Mesothelial cell of epicardium (in vitro differentiated cells): ENCODE measurements around the gene NOS1AP. TPM values are rescaled to one million over a fixed set of nuclear protein-coding genes. Genes with fewer than 3 reads are reported as not detected.

Experiments
- DNase-seq, 2 experiments: peaks; one replicate each; pipeline ENCODE4 v3.0.0; 2021; ENCODE audit warnings: low spot score in 2 of 2; ENCODE audit not compliant: unreplicated experiment in 2 of 2
- H3K27ac Mint-ChIP-seq: 2 replicates; pipeline ENCODE4 v1.8.0; 2021; ENCODE audit warnings: mixed read lengths
- H3K27me3 Mint-ChIP-seq: 2 replicates; pipeline ENCODE4 v1.8.0; 2021; ENCODE audit warnings: low read depth, mixed read lengths
- H3K36me3 Mint-ChIP-seq: 2 replicates; pipeline ENCODE4 v1.8.0; 2021; ENCODE audit warnings: mixed read lengths
- H3K4me1 Mint-ChIP-seq: 2 replicates; pipeline ENCODE4 v1.8.0; 2021; ENCODE audit warnings: mixed read lengths
- H3K4me3 Mint-ChIP-seq: 2 replicates; pipeline ENCODE4 v1.8.0; 2021; ENCODE audit warnings: mild to moderate bottlenecking, moderate library complexity, mixed read lengths
- H3K9me3 Mint-ChIP-seq: 2 replicates; pipeline ENCODE4 v1.8.0; 2021; ENCODE audit warnings: mixed read lengths
- CTCF ChIP-seq: fragments of 200-600 bp; sonication (generic); IDR thresholded peaks from one replicate; pipeline ENCODE4 v1.5.0; 2021; ENCODE audit warnings: antibody characterized with exemption; ENCODE audit not compliant: unreplicated experiment
- total RNA-seq: library from RNA; stranded (reverse); gene quantifications from 3 replicates; pipeline ENCODE4 v1.2.1, GENCODE V29; 2021

NOS1AP gene
- total RNA-seq, 1 donor from 2014 or later: 4.4 TPM

- no peak for DNase-seq
- Mint-ChIP-seq H3K9me3 (no peaks in the 10 kb centered on the region), H3K4me3 (no peak overlapping the region), H3K27ac (no peak overlapping the region), H3K36me3 (no peaks in the 10 kb centered on the region), H3K4me1 (peaks cover 2% of the 10 kb centered on the region), H3K27me3 (no peaks in the 10 kb centered on the region)
- no peak for TF ChIP-seq CTCF
Measured at GRCh38 chr1:162298266-162298665, 228.8 kb downstream of the NOS1AP start.

- DNase-seq: no peak
- H3K4me3 Mint-ChIP-seq: no peak overlapping the region
- H3K27me3 Mint-ChIP-seq: no peaks in the 10 kb centered on the region
- no peaks in the 10 kb centered on the region for H3K36me3 Mint-ChIP-seq
- H3K9me3 Mint-ChIP-seq: no peaks in the 10 kb centered on the region
- H3K27ac Mint-ChIP-seq: no peak overlapping the region
- no peak for TF ChIP-seq CTCF
- no peaks in the 10 kb centered on the region for H3K4me1 Mint-ChIP-seq
Measured at GRCh38 chr1:162299018-162299417, 229.5 kb downstream of the NOS1AP start.

GRCh38 chr1:162300057-162300917, 230.8 kb downstream of the NOS1AP start:
- H3K4me1 Mint-ChIP-seq: no peaks in the 10 kb centered on the region
- no peak overlapping the region for H3K27ac Mint-ChIP-seq
- H3K36me3 Mint-ChIP-seq: no peaks in the 10 kb centered on the region
- no peak for DNase-seq
- no peaks in the 10 kb centered on the region for H3K9me3 Mint-ChIP-seq
- no peak for TF ChIP-seq CTCF
- H3K4me3 Mint-ChIP-seq: no peak overlapping the region
- no peaks in the 10 kb centered on the region for H3K27me3 Mint-ChIP-seq

- H3K27ac Mint-ChIP-seq: no peak overlapping the region
- H3K27me3 Mint-ChIP-seq: no peaks in the 10 kb centered on the region
- H3K36me3 Mint-ChIP-seq: no peaks in the 10 kb centered on the region
- no peaks in the 10 kb centered on the region for H3K9me3 Mint-ChIP-seq
- H3K4me1 Mint-ChIP-seq: no peaks in the 10 kb centered on the region
- no peak overlapping the region for H3K4me3 Mint-ChIP-seq
- DNase-seq: no peak
- no peak for TF ChIP-seq CTCF
Measured at GRCh38 chr1:162301696-162302095, 232.2 kb downstream of the NOS1AP start.

GRCh38 chr1:162302306-162303003, 233.0 kb downstream of the NOS1AP start:
- Mint-ChIP-seq H3K4me1 (no peaks in the 10 kb centered on the region), H3K9me3 (peaks cover 4% of the 10 kb centered on the region), H3K27ac (no peak overlapping the region), H3K27me3 (no peaks in the 10 kb centered on the region), H3K36me3 (no peaks in the 10 kb centered on the region), H3K4me3 (no peak overlapping the region)
- DNase-seq: no peak
- no peak for TF ChIP-seq CTCF
